ENCODE data around the gene SMG7. TPM values are rescaled to one million over a fixed set of nuclear protein-coding genes. Genes with fewer than 3 reads are reported as not detected.

Gene SMG7
- total RNA-seq, 1 experiment from 2014 or later = 54.1 TPM

DNA sequence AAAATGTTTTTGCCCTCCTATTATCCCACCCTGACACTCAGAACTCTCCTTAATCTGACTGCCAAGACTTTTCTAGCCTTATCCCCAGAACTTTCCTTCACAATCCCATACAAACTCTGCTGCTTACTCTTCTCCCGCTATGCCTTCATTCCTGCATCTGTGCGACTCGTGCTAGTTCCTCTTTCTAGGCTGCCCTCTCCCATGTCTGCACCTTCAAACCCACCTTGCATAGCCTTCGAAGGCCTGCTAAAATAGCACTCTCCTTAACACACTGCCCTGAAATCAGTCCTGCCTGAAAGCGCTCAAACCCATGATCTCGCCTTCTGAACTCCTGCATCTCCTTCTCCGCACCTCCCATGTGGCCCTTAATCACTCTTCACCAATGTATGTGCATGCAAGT lies 120.4 kb downstream of the SMG7 start:
- no peak overlapping the region for H3K4me2 ChIP-seq (ENCODE audit: low read length)
- no peak overlapping the region for H3K4me3 ChIP-seq (replicated peaks in 1 of 2; ENCODE audit: low read depth in 1 of 2, low read length in 2 of 2)
- H3K36me3 ChIP-seq (ENCODE audit: control insufficient read depth in 1 of 2, insufficient read depth in 2 of 2, low read length in 2 of 2) = no peaks in the 10 kb centered on the region
- CTCF ChIA-PET = no interaction called here
- intact Hi-C loops (cut with micrococcal nuclease) = no loop called here
- H2AFZ ChIP-seq (ENCODE audit: low read depth, low read length, poor library complexity, severe bottlenecking) = no peak overlapping the region
- no peaks in the 10 kb centered on the region for H3K27me3 ChIP-seq (ENCODE audit: insufficient read depth, low read length)
- no TSS peak for BruUV-seq (replicated peaks)
- POLR2A ChIA-PET = no interaction called here
- RAD21 ChIA-PET (ENCODE audit: low non-redundant PET in 1 of 2, low total read pairs in 2 of 2, uncharacterized antibody in 2 of 2, unreplicated experiment in 2 of 2) = no interaction called here
- H3K9me3 ChIP-seq (ENCODE audit: control insufficient read depth in 1 of 2, insufficient read depth in 1 of 2, low read depth in 1 of 2, low read length in 2 of 2) = no peaks in the 10 kb centered on the region
- no peaks in the 10 kb centered on the region for H4K20me1 ChIP-seq (ENCODE audit: insufficient read depth)
- ATAC-seq = no peak
- TF ChIP-seq EZH2phosphoT487 (IDR thresholded peaks at IDR 0.05; ENCODE audit: borderline replicate concordance) (no peak), SP1 (IDR thresholded peaks at IDR 0.05; ENCODE audit: low read depth) (no peak), TCF7L2 (IDR thresholded peaks at IDR 0.05; ENCODE audit: borderline replicate concordance, extremely low read depth, insufficient read depth, insufficient read length) (no peak), ZNF274 (IDR thresholded peaks at IDR 0.05; ENCODE audit: low read depth, low read length) (no peak), ELF1 (IDR thresholded peaks at IDR 0.05; ENCODE audit: borderline replicate concordance, low read depth) (no peak), FOSL1 (IDR thresholded peaks at IDR 0.05; ENCODE audit: low read depth) (no peak), ZFX (IDR thresholded peaks at IDR 0.05) (no peak), EZH2 (IDR thresholded peaks at IDR 0.05) (no peak), CBX3 (IDR thresholded peaks at IDR 0.05; ENCODE audit: low read depth) (no peak), ATF3 (IDR thresholded peaks at IDR 0.05) (no peak), POLR2AphosphoS5 (IDR thresholded peaks at IDR 0.05; ENCODE audit: low read depth, low read length) (no peak), SRF (IDR thresholded peaks at IDR 0.05; ENCODE audit: low read depth) (no peak), RAD21 (IDR thresholded peaks at IDR 0.05; ENCODE audit: low read depth) (no peak), YY1 (IDR thresholded peaks at IDR 0.05; ENCODE audit: extremely low read depth, insufficient replicate concordance, low read depth, low read length) (no peak), EGR1 (IDR thresholded peaks at IDR 0.05; ENCODE audit: low read depth) (no peak), JUND (IDR thresholded peaks at IDR 0.05) (no peak)
- TF ChIP-seq, protein P1, sequence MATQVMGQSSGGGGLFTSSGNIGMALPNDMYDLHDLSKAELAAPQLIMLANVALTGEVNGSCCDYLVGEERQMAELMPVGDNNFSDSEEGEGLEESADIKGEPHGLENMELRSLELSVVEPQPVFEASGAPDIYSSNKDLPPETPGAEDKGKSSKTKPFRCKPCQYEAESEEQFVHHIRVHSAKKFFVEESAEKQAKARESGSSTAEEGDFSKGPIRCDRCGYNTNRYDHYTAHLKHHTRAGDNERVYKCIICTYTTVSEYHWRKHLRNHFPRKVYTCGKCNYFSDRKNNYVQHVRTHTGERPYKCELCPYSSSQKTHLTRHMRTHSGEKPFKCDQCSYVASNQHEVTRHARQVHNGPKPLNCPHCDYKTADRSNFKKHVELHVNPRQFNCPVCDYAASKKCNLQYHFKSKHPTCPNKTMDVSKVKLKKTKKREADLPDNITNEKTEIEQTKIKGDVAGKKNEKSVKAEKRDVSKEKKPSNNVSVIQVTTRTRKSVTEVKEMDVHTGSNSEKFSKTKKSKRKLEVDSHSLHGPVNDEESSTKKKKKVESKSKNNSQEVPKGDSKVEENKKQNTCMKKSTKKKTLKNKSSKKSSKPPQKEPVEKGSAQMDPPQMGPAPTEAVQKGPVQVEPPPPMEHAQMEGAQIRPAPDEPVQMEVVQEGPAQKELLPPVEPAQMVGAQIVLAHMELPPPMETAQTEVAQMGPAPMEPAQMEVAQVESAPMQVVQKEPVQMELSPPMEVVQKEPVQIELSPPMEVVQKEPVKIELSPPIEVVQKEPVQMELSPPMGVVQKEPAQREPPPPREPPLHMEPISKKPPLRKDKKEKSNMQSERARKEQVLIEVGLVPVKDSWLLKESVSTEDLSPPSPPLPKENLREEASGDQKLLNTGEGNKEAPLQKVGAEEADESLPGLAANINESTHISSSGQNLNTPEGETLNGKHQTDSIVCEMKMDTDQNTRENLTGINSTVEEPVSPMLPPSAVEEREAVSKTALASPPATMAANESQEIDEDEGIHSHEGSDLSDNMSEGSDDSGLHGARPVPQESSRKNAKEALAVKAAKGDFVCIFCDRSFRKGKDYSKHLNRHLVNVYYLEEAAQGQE (IDR thresholded peaks at IDR 0.05; ENCODE audit: low read depth) = no peak
- TF ChIP-seq, protein P2, sequence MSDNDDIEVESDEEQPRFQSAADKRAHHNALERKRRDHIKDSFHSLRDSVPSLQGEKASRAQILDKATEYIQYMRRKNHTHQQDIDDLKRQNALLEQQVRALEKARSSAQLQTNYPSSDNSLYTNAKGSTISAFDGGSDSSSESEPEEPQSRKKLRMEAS (IDR thresholded peaks at IDR 0.05) = no peak
- H3K4me1 ChIP-seq (ENCODE audit: control insufficient read depth in 1 of 2, insufficient read depth in 2 of 2, low read length in 2 of 2) = peaks cover 0 to 7% of the 10 kb centered on the region in 2 experiments; a peak in 1 of 4 replicates
- H3K9ac ChIP-seq (ENCODE audit: low read length) = no peak overlapping the region
- H3K9me2 ChIP-seq (ENCODE audit: insufficient read depth) = no peaks in the 10 kb centered on the region
- no peaks in the 10 kb centered on the region for H3K79me2 ChIP-seq (ENCODE audit: insufficient read depth, low read length)
- H3K27ac ChIP-seq (ENCODE audit: low read depth, low read length) = no peak overlapping the region
- DNase-seq (ENCODE audit: low read depth, low spot score) = no peak
